ENCODE data around the gene TEN1. TPM values are rescaled to one million over a fixed set of nuclear protein-coding genes. Genes with fewer than 3 reads are reported as not detected.

Gene TEN1
- total RNA-seq, 1 experiment from 2014 or later: 19.3 TPM

DNA sequence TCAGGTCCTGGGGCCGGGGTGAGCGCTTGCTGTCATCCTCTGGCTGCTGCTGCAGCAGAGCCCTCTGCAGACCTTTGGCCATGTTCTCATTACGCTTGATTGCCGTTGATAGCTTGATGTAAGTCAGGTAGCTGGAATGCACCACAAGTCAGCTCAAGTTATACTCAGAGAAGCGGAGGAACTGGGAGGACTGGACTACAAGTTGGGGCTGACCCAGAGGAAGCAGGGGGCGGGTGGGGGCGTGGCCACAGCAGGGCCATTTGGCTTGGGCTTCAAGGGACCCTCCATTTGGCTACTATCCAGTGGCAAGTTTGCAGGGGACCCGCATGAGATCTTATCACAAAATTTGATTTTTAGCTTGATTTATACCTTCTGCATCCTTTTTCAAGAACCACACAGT is 67.0 kb downstream of the TEN1 start:
- Histone ChIP-seq H3K23ac (ENCODE audit: insufficient read length, low read depth, low read length) (no peak overlapping the region), H4K20me1 (ENCODE audit: control insufficient read depth, insufficient read depth, insufficient read length) (no peaks in the 10 kb centered on the region), H2BK12ac (ENCODE audit: insufficient read length, low read depth, low read length) (no peak overlapping the region), H3K79me1 (ENCODE audit: insufficient read depth, low read depth, low read length, poor library complexity, severe bottlenecking) (no peaks in the 10 kb centered on the region), H3K56ac (ENCODE audit: insufficient read length, low read depth, low read length) (no peak overlapping the region), H2BK5ac (ENCODE audit: insufficient read length, low read length) (no peak overlapping the region), H3K23me2 (ENCODE audit: insufficient read length, low read depth, low read length, poor library complexity, severe bottlenecking) (no peaks in the 10 kb centered on the region), H2BK20ac (ENCODE audit: low read depth, low read length, poor library complexity, severe bottlenecking) (no peak overlapping the region), H4K91ac (ENCODE audit: insufficient read length, low read depth, low read length) (no peak overlapping the region), H2BK120ac (ENCODE audit: low read depth, low read length, poor library complexity, severe bottlenecking) (no peak overlapping the region), H3K9ac (ENCODE audit: extremely low read depth, insufficient read length, low read length) (no peak overlapping the region), H3T11ph (ENCODE audit: low read length) (no peak overlapping the region), H3K4me2 (ENCODE audit: insufficient read depth, insufficient read length, low read length) (no peak overlapping the region), H4K8ac (replicated peaks; ENCODE audit: insufficient read length, low read depth, low read length) (no peak overlapping the region), H3K9me3 (ENCODE audit: control insufficient read depth, low read depth, low read length) (no peaks in the 10 kb centered on the region), H4K5ac (ENCODE audit: insufficient read length, low read depth, low read length) (no peak overlapping the region), H3K18ac (ENCODE audit: insufficient read length, low read depth, low read length) (no peak overlapping the region), H3K4me1 (ENCODE audit: insufficient read depth, low read length) (no peaks in the 10 kb centered on the region), H3K27me3 (ENCODE audit: insufficient read depth, low read length) (no peaks in the 10 kb centered on the region), H3K27ac (ENCODE audit: insufficient read length, low read depth, low read length) (no peak overlapping the region), H2AK5ac (ENCODE audit: insufficient read length, low read length) (no peak overlapping the region), H2BK15ac (ENCODE audit: low read depth, low read length) (no peak overlapping the region), H3K79me2 (ENCODE audit: insufficient read depth, low read length) (no peaks in the 10 kb centered on the region), H3K4ac (ENCODE audit: low read depth, low read length) (no peak overlapping the region), H3K14ac (ENCODE audit: insufficient read depth, low read length) (no peak overlapping the region), H2AFZ (ENCODE audit: low read length) (no peak overlapping the region)
- no peaks in the 10 kb centered on the region for H3K27me3 Mint-ChIP-seq (ENCODE audit: low read depth)
- H3K27ac Mint-ChIP-seq: no peak overlapping the region
- H3K36me3 Mint-ChIP-seq (ENCODE audit: insufficient read depth in 1 of 3, low read depth in 3 of 3): peaks cover 54 to 91% (median 82%) of the 10 kb centered on the region in 3 experiments
- peaks cover 13% of the 10 kb centered on the region in 2 experiments for H3K4me1 Mint-ChIP-seq
- no peaks in the 10 kb centered on the region for H3K9me3 Mint-ChIP-seq
- no CpG with 5 or more reads among the region's 8 CpGs for WGBS (ENCODE audit: extremely low coverage, insufficient read length, low lambda C conversion rate)
- no peak overlapping the region for H3K4me3 Mint-ChIP-seq
- TF ChIP-seq, protein P1, sequence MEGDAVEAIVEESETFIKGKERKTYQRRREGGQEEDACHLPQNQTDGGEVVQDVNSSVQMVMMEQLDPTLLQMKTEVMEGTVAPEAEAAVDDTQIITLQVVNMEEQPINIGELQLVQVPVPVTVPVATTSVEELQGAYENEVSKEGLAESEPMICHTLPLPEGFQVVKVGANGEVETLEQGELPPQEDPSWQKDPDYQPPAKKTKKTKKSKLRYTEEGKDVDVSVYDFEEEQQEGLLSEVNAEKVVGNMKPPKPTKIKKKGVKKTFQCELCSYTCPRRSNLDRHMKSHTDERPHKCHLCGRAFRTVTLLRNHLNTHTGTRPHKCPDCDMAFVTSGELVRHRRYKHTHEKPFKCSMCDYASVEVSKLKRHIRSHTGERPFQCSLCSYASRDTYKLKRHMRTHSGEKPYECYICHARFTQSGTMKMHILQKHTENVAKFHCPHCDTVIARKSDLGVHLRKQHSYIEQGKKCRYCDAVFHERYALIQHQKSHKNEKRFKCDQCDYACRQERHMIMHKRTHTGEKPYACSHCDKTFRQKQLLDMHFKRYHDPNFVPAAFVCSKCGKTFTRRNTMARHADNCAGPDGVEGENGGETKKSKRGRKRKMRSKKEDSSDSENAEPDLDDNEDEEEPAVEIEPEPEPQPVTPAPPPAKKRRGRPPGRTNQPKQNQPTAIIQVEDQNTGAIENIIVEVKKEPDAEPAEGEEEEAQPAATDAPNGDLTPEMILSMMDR (conservative IDR thresholded peaks at IDR 0.05): no peak
- DNase-seq: no peak

Data from H9 (cell line).